Measurements from ENCODE around the gene UBR3. TPM values are rescaled to one million over a fixed set of nuclear protein-coding genes. Genes with fewer than 3 reads are reported as not detected.

The UBR3 gene
- total RNA-seq, 1 experiment from 2014 or later, result 21.9 TPM

GRCh38 chr2:170087413-170087793, 260.1 kb downstream of the UBR3 start:
- Histone ChIP-seq H4K91ac (ENCODE audit: insufficient read length, low read depth, low read length) (no peak overlapping the region), H2BK5ac (ENCODE audit: insufficient read length, low read length) (no peak overlapping the region), H3K18ac (ENCODE audit: insufficient read length, low read depth, low read length) (no peak overlapping the region), H3T11ph (ENCODE audit: low read length) (no peak overlapping the region), H3K27ac (ENCODE audit: insufficient read length, low read depth, low read length) (no peak overlapping the region), H3K4me1 (ENCODE audit: insufficient read depth, low read length) (peaks cover 20% of the 10 kb centered on the region), H4K5ac (ENCODE audit: insufficient read length, low read depth, low read length) (no peak overlapping the region), H2BK12ac (ENCODE audit: insufficient read length, low read depth, low read length) (no peak overlapping the region), H3K79me2 (ENCODE audit: insufficient read depth, low read length) (no peaks in the 10 kb centered on the region), H3K27me3 (ENCODE audit: insufficient read depth, low read length) (no peaks in the 10 kb centered on the region), H3K79me1 (ENCODE audit: insufficient read depth, low read depth, low read length, poor library complexity, severe bottlenecking) (no peaks in the 10 kb centered on the region), H4K8ac (replicated peaks; ENCODE audit: insufficient read length, low read depth, low read length) (no peak overlapping the region), H2BK15ac (ENCODE audit: low read depth, low read length) (no peak overlapping the region), H3K14ac (ENCODE audit: insufficient read depth, low read length) (no peak overlapping the region), H3K4ac (ENCODE audit: low read depth, low read length) (no peak overlapping the region), H3K4me2 (ENCODE audit: insufficient read depth, insufficient read length, low read length) (no peak overlapping the region), H3K23me2 (ENCODE audit: insufficient read length, low read depth, low read length, poor library complexity, severe bottlenecking) (no peaks in the 10 kb centered on the region), H3K9ac (ENCODE audit: extremely low read depth, insufficient read length, low read length) (no peak overlapping the region), H4K20me1 (ENCODE audit: control insufficient read depth, insufficient read depth, insufficient read length) (no peaks in the 10 kb centered on the region), H3K56ac (ENCODE audit: insufficient read length, low read depth, low read length) (no peak overlapping the region), H2AFZ (ENCODE audit: low read length) (no peak overlapping the region), H2BK20ac (ENCODE audit: low read depth, low read length, poor library complexity, severe bottlenecking) (no peak overlapping the region), H2BK120ac (ENCODE audit: low read depth, low read length, poor library complexity, severe bottlenecking) (no peak overlapping the region), H3K23ac (ENCODE audit: insufficient read length, low read depth, low read length) (no peak overlapping the region), H2AK5ac (ENCODE audit: insufficient read length, low read length) (no peak overlapping the region), H3K9me3 (ENCODE audit: control insufficient read depth, low read depth, low read length) (no peaks in the 10 kb centered on the region)
- H3K4me1 Mint-ChIP-seq, result peaks cover 12 to 26% of the 10 kb centered on the region in 2 experiments
- no peak for DNase-seq
- peaks cover 19 to 20% of the 10 kb centered on the region in 2 experiments for H3K9me3 Mint-ChIP-seq
- no peak overlapping the region for H3K4me3 Mint-ChIP-seq
- no peak for TF ChIP-seq CTCF (conservative IDR thresholded peaks at IDR 0.05)
- WGBS (ENCODE audit: extremely low coverage, insufficient read length, low lambda C conversion rate), result no CpG with 5 or more reads among the region's 2 CpGs
- H3K36me3 Mint-ChIP-seq (ENCODE audit: insufficient read depth in 1 of 3, low read depth in 3 of 3), result peaks cover 12 to 28% (median 13%) of the 10 kb centered on the region in 3 experiments
- H3K27ac Mint-ChIP-seq, result no peak overlapping the region
- no peaks in the 10 kb centered on the region for H3K27me3 Mint-ChIP-seq (ENCODE audit: low read depth)

All from H9 (cell line).